Liver (tissue), 9 donors: ENCODE data around the gene POU4F3. TPM values are rescaled to one million over a fixed set of nuclear protein-coding genes. Genes with fewer than 3 reads are reported as not detected.

ENCODE experiments used
- DNase-seq: peaks from one replicate; pipeline ENCODE4 v3.0.0-alpha.2; 2017; ENCODE audit warnings: low spot score
- H3K27ac ChIP-seq, 2 donors: one replicate each; pipeline ENCODE4 v1.7.0; 2013; ENCODE audit warnings: inconsistent platforms in 2 of 2, low read length in 2 of 2, control low read depth in 1 of 2, low read depth in 1 of 2, mild to moderate bottlenecking in 1 of 2
- H3K27me3 ChIP-seq, 4 donors: one replicate each; pipeline versions ENCODE4 v1.6.1 to v1.7.0; 2013; ENCODE audit warnings: low read length in 3 of 4, inconsistent platforms in 1 of 4, mild to moderate bottlenecking in 1 of 4, moderate library complexity in 1 of 4; ENCODE audit not compliant: control insufficient read depth in 4 of 4, insufficient read depth in 4 of 4
- H3K36me3 ChIP-seq, 4 donors: one replicate each; pipeline versions ENCODE4 v1.6.1 to v1.7.0; 2013; ENCODE audit warnings: low read length in 3 of 4, mild to moderate bottlenecking in 3 of 4, low read depth in 1 of 4, moderate library complexity in 1 of 4; ENCODE audit not compliant: control insufficient read depth in 4 of 4, insufficient read depth in 3 of 4
- H3K4me1 ChIP-seq, 4 donors: one replicate each; pipeline versions ENCODE4 v1.6.1 to v1.7.0; 2013; ENCODE audit warnings: low read length in 3 of 4, mild to moderate bottlenecking in 3 of 4, moderate library complexity in 1 of 4; ENCODE audit not compliant: control insufficient read depth in 4 of 4, insufficient read depth in 4 of 4
- H3K4me3 ChIP-seq, 3 donors: one replicate each; pipeline versions ENCODE4 v1.6.1 to v1.7.0; 2013; ENCODE audit warnings: low read length in 3 of 3, control low read depth in 1 of 3, low read depth in 1 of 3, mild to moderate bottlenecking in 1 of 3
- H3K9ac ChIP-seq, 2 donors: one replicate each; pipeline ENCODE4 v1.7.0; 2013; ENCODE audit warnings: low read length in 2 of 2, mild to moderate bottlenecking in 2 of 2, moderate library complexity in 2 of 2, control low read depth in 1 of 2, low read depth in 1 of 2
- H3K9me3 ChIP-seq, 4 donors: one replicate each; pipeline versions ENCODE4 v1.6.1 to v1.7.0; 2013; ENCODE audit warnings: low read length in 3 of 4; ENCODE audit not compliant: control insufficient read depth in 4 of 4
- FOXA1 ChIP-seq: IDR thresholded peaks from 2 replicates; pipeline ENCODE4 v1.6.1; 2016; ENCODE audit warnings: antibody characterized with exemption
- FOXA2 ChIP-seq: IDR thresholded peaks from 2 replicates; pipeline ENCODE4 v1.6.1; 2016; ENCODE audit warnings: antibody characterized with exemption
- GABPA ChIP-seq, 2 donors: IDR thresholded peaks in 1 of 2; conservative IDR thresholded peaks in 1 of 2; 2 replicates each; pipeline ENCODE4 v1.6.1; 2016; ENCODE audit warnings: antibody characterized with exemption in 2 of 2, mild to moderate bottlenecking in 1 of 2, moderate library complexity in 1 of 2
- HNF4A ChIP-seq, 2 donors: conservative IDR thresholded peaks; 2 replicates each; pipeline ENCODE4 v1.6.1; 2016; ENCODE audit warnings: antibody characterized with exemption in 2 of 2, mild to moderate bottlenecking in 2 of 2
- HNF4G ChIP-seq: IDR thresholded peaks from 2 replicates; pipeline ENCODE4 v1.6.1; 2016; ENCODE audit warnings: antibody characterized with exemption
- NR2F2 ChIP-seq: IDR thresholded peaks from 2 replicates; pipeline ENCODE4 v1.6.1; 2016; ENCODE audit warnings: antibody characterized with exemption
- RAD21 ChIP-seq, 2 donors: IDR thresholded peaks; 2 replicates each; pipeline ENCODE4 v1.6.1; 2016; ENCODE audit warnings: antibody characterized with exemption in 2 of 2, mild to moderate bottlenecking in 2 of 2
- RXRA ChIP-seq, 2 donors: IDR thresholded peaks; 2 replicates each; pipeline ENCODE4 v1.6.1; 2017 to 2018; ENCODE audit warnings: antibody characterized with exemption in 2 of 2, mild to moderate bottlenecking in 1 of 2
- SP1 ChIP-seq: IDR thresholded peaks from 2 replicates; pipeline ENCODE4 v1.6.1; 2018; ENCODE audit warnings: antibody characterized with exemption, mild to moderate bottlenecking
- TAF1 ChIP-seq: conservative IDR thresholded peaks from 2 replicates; pipeline ENCODE4 v1.6.1; 2016; ENCODE audit warnings: antibody characterized with exemption, mild to moderate bottlenecking
- YY1 ChIP-seq: IDR thresholded peaks from 2 replicates; pipeline ENCODE4 v1.6.1; 2016; ENCODE audit warnings: antibody characterized with exemption, mild to moderate bottlenecking
- WGBS: extraction: QIAGEN DNeasy Blood & Tissue Kit; methylation state at CpG from one replicate; pipeline ENCODE4 v1.1.7; 2013; 5-methylcytosine and 5-hydroxymethylcytosine counted together
- polyA plus RNA-seq, 2 donors: library from polyadenylated mRNA; stranded (reverse) in 1 of 2; unstranded in 1 of 2; fragments of 200-250 nt in 1 of 2; fragments of >200 nt in 1 of 2; fragmentation: Nextera tagmentation in 1 of 2; extraction: Ambion mirVana in 1 of 2; gene quantifications; one replicate each; pipeline versions ENCODE4 v1.2.1 to v1.2.3, GENCODE V29; 2013 to 2015
- total RNA-seq, 2 donors: library from RNA; depleted of rRNA; stranded (reverse); fragments of >200 nt; gene quantifications; one replicate each; pipeline ENCODE4 v1.2.3, GENCODE V29; 2014
- TF ChIP-seq, protein P1 (sequence below): IDR thresholded peaks from 2 replicates; pipeline ENCODE4 v1.6.1; 2016; ENCODE audit warnings: antibody characterized with exemption
- TF ChIP-seq, protein P2 (sequence below): fragments of 150-350 bp; IDR thresholded peaks from 2 replicates; pipeline ENCODE4 v1.5.1; 2017; ENCODE audit warnings: improper control_type of control experiment, low read depth, low read length; ENCODE audit not compliant: missing input control
- TF ChIP-seq, protein P3 (sequence below): IDR thresholded peaks from 2 replicates; pipeline ENCODE4 v1.6.1; 2016; ENCODE audit warnings: antibody characterized with exemption
- donor health status: healthy.
- donor health status: healthy.
- donor health status: healthy.
- donor health status: healthy.
- donor health status: healthy.

The POU4F3 gene
- total and polyA plus RNA-seq, 4 donors: not detected

DNA sequence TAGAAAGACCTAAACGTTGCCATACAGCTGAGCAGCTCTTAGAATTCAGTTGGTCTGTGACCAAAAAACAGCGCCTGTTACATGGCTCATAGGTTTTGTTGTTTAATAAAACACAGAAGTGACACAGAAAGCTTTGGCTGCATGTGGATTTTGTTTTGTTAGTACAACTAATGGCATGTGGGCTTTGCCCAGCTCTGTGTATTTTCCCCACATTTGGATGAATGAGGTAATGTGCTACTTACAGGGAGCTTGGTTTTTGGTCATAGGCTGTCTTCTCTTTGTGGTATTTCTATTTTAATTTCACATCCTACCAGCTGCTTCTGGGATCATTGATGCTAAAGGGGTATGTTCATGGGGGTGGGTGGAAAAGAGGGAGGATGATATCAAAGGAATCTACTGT lies 37.0 kb upstream of the POU4F3 start:
- TF ChIP-seq FOXA2 (no peak), HNF4A (conservative IDR thresholded peaks at IDR 0.05) (no peak), TAF1 (no peak), SP1 (no peak), NR2F2 (no peak)
- no peaks in the 10 kb centered on the region for H3K27me3 ChIP-seq
- no peaks in the 10 kb centered on the region for H3K4me1 ChIP-seq
- H3K4me3 ChIP-seq: no peak overlapping the region
- H3K9me3 ChIP-seq: no peaks in the 10 kb centered on the region
- no peaks in the 10 kb centered on the region for H3K36me3 ChIP-seq
- WGBS: 59% methylated on average over 2 of the region's 2 CpGs
- H3K9ac ChIP-seq: no peak overlapping the region
- H3K27ac ChIP-seq: no peak overlapping the region
- DNase-seq: no peak

DNA sequence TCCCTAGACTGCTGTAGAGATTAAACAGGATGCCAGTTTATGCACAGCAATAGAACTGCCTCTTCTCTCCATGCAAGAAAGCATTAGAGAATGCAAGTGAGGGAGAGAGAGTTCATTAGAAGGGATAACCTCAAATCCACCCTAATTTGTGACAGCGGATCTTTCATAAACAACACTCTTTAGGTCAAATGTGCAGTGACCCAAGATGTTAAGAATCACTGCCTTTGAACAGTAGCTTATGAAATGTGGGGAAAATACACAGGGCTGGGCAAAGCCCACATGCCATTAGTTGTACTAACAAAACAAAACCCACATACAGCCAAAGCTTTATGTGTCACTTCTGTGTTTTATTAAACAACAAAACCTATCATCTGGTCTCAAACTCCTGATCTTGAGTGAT lies 36.2 kb upstream of the POU4F3 start:
- TF ChIP-seq, protein P1, sequence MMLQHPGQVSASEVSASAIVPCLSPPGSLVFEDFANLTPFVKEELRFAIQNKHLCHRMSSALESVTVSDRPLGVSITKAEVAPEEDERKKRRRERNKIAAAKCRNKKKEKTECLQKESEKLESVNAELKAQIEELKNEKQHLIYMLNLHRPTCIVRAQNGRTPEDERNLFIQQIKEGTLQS: no peak
- no peak for TF ChIP-seq RAD21 (IDR thresholded peaks at IDR 0.05)
- TF ChIP-seq, protein P2, sequence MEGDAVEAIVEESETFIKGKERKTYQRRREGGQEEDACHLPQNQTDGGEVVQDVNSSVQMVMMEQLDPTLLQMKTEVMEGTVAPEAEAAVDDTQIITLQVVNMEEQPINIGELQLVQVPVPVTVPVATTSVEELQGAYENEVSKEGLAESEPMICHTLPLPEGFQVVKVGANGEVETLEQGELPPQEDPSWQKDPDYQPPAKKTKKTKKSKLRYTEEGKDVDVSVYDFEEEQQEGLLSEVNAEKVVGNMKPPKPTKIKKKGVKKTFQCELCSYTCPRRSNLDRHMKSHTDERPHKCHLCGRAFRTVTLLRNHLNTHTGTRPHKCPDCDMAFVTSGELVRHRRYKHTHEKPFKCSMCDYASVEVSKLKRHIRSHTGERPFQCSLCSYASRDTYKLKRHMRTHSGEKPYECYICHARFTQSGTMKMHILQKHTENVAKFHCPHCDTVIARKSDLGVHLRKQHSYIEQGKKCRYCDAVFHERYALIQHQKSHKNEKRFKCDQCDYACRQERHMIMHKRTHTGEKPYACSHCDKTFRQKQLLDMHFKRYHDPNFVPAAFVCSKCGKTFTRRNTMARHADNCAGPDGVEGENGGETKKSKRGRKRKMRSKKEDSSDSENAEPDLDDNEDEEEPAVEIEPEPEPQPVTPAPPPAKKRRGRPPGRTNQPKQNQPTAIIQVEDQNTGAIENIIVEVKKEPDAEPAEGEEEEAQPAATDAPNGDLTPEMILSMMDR: no peak
- TF ChIP-seq NR2F2: no peak
- no peak for TF ChIP-seq FOXA1
- no peak for TF ChIP-seq TAF1
- no peak for TF ChIP-seq FOXA2
- no peak for TF ChIP-seq HNF4G
- TF ChIP-seq, protein P3, sequence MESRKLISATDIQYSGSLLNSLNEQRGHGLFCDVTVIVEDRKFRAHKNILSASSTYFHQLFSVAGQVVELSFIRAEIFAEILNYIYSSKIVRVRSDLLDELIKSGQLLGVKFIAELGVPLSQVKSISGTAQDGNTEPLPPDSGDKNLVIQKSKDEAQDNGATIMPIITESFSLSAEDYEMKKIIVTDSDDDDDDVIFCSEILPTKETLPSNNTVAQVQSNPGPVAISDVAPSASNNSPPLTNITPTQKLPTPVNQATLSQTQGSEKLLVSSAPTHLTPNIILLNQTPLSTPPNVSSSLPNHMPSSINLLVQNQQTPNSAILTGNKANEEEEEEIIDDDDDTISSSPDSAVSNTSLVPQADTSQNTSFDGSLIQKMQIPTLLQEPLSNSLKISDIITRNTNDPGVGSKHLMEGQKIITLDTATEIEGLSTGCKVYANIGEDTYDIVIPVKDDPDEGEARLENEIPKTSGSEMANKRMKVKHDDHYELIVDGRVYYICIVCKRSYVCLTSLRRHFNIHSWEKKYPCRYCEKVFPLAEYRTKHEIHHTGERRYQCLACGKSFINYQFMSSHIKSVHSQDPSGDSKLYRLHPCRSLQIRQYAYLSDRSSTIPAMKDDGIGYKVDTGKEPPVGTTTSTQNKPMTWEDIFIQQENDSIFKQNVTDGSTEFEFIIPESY: no peak
- TF ChIP-seq YY1: no peak
- 89% methylated on average over 1 of the region's 1 CpG for WGBS

DNA sequence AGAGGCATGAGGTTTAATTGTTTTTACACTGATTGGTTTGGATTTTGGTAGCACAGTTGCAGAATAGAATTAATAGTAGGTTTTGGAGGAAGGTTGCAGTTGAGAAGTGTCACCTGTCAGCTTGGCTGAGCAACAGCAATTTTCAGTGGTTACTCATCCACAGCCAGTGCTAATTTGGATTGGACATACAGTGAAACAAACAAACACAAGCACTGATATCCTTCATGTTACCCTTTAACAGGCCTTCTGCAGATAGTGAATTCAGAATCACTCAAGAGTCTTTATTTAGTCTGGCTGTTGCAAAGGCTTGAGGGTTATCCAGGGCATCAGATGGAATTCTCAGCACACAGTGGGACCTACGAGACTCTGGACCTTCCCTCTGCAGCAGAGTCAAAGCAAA lies 31.8 kb upstream of the POU4F3 start:
- no peaks in the 10 kb centered on the region for H3K9me3 ChIP-seq
- H3K4me3 ChIP-seq: no peak overlapping the region
- H3K9ac ChIP-seq: no peak overlapping the region
- no peak overlapping the region for H3K27ac ChIP-seq
- no peaks in the 10 kb centered on the region for H3K4me1 ChIP-seq
- no peaks in the 10 kb centered on the region for H3K27me3 ChIP-seq
- no peaks in the 10 kb centered on the region for H3K36me3 ChIP-seq
- no peak for DNase-seq
- TF ChIP-seq RAD21 (IDR thresholded peaks at IDR 0.05) (no peak), HNF4G (no peak), FOXA2 (no peak), YY1 (no peak), HNF4A (conservative IDR thresholded peaks at IDR 0.05) (no peak), RXRA (IDR thresholded peaks at IDR 0.05) (no peak), GABPA (IDR thresholded peaks at IDR 0.05 in 1 of 2, conservative IDR thresholded peaks at IDR 0.05 in 1 of 2) (no peak)
- TF ChIP-seq, protein P2: no peak
- WGBS: 15% methylated on average over 1 of the region's 1 CpG

More for the DNA sequence above, 36.2 kb upstream of the POU4F3 start:
- no peaks in the 10 kb centered on the region for H3K27me3 ChIP-seq
- no peaks in the 10 kb centered on the region for H3K36me3 ChIP-seq
- no peak for DNase-seq
- no peaks in the 10 kb centered on the region for H3K9me3 ChIP-seq
- H3K4me1 ChIP-seq: no peaks in the 10 kb centered on the region
- no peak overlapping the region for H3K27ac ChIP-seq
- no peak overlapping the region for H3K4me3 ChIP-seq
- H3K9ac ChIP-seq: no peak overlapping the region
